Activated CD8-positive, alpha-beta memory T cell treated with anti-CD3 and anti-CD28 coated beads, Interleukin-2, amount 50 U/mL, for 24 hours (primary cell): ENCODE results near the gene DUOX2.
"Not testable (repeated sequence)": the region's sequence is repeated elsewhere in the genome, so short reads cannot be mapped to it uniquely, and the experiment has no call there.

Experiments
- DNase-seq: peaks from one replicate; pipeline ENCODE4 v3.0.0-alpha.2; 2020; ENCODE audit errors: extremely low read depth

DUOX2 gene

DNA sequence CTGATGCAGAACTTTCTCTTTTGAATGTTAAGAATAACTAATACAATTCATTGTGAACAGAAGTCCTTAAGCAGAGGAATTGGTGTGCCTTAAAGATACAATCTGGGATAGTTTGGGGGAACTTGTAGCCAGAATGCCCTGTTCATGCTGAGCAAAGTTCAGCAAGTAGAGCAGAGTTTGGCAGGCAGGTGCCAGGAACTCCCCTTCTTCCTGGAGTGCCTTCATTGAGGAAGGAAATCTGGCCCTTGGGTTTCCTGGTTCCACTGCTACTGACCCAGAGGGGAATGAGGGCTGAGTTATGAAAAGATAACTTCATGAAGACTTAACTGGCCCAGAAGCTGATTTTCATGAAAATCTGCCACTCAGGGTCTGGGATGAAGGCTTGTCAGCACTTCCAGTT lies 40.4 kb downstream of the DUOX2 start:
- not testable (repeated sequence) for DNase-seq

DNA sequence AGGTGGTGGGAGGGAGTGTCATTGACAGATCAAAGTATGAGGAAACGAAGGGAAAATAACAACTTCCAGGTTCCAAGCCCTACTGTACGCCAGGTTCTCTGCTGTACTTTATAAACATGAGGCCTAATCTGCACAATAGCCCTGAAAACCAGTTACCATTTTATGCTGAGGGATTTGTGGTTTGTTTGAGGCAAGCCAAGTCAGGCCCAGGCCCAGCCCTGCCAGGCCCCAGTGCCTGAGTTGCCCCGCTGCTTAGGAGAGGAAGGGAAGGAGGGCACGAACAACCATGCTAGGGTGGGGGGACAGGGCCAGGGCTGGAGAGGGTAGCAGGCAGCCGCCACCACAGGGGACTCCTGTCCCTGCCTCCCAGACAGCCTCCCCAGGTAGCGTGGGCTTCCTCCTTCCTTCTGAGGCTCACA lies 44.0 kb downstream of the DUOX2 start:
- DNase-seq, result not testable (repeated sequence)

DNA sequence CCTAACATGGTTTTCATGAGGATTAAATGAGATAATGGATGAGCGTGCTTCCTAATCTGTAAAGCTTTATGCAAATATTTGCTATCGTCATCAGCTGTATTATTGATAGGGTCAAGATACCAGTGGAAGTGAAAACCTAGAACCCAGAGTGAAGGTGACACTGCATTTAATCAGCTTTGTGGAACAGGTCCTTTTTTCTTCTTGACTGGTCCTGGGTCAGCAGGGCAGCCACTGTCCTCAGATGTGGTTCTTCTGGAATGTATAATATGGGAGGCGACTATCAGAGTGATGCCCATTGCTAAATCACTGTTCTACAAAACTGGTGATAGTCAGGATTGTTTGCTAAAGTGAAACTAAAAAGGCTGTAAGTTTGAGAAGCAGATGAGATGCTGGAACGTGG lies 49.6 kb downstream of the DUOX2 start:
- DNase-seq, result no peak

DNA sequence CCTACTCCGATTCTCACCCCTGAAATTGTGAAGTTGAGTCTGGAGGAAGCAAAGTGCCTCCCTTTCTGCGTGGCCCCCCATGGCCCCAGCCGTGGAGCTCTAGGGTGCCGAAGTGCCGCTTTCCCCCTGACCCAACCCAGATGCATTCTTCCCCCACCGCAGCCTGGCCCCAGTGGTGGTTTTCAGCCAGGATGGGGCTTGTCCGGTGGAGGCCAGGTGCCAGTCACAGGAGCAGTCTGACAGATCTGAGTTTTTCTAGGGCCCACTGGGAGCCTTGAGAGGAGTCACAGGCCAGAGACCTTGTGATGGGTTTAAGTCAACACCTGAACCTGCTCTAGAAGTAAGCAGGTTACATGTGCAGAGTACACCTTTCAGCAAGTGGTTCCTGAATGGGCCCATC lies 51.7 kb downstream of the DUOX2 start:
- DNase-seq, result not testable (repeated sequence)

DNA sequence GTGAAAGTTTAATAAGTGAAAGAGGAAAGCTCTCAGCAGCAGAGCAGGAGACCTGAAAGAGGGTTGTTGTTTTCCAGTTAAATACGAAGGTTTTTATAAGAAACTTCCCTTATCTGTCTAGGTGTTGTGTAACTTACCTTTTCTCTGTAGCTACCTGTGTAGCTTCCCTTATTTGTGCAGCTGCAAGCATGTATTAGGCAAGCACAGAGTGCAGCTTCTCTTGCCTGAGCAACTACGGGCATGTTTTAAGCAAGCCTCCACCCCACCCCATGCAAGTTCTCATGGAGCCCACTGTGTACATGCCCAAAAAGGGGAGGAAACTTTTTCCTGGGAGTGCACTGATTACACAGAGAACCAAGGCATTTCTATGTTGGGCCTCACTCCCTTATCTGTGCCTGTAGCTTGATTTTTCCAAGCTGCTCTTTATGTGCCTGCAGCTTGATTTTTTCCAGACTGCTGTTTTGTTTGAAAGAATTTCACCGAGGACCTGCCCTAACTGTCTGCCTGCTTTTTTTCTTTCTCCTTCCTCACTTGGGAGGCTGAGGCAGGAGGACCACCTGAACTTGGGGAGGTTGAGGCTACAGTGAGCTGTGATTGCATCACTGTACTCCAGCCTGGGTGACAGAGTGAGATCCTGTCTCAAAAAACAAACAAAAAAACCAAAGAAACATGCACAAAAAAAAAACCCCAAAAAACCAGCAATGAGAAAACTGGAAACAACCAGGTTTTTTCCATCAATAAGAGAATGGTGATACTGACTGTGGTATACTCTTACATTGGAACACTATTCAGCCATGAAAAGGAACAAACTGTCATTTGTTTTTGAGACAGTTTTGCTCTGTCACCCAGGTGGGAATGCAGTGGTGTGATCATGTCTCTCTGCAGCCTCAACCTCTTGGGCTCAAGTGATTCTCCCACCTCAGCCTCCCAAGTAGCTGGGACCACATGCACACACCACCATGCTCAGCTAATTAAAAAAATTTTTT lies 55.0 kb downstream of the DUOX2 start:
- DNase-seq, result not testable (repeated sequence)

DNA sequence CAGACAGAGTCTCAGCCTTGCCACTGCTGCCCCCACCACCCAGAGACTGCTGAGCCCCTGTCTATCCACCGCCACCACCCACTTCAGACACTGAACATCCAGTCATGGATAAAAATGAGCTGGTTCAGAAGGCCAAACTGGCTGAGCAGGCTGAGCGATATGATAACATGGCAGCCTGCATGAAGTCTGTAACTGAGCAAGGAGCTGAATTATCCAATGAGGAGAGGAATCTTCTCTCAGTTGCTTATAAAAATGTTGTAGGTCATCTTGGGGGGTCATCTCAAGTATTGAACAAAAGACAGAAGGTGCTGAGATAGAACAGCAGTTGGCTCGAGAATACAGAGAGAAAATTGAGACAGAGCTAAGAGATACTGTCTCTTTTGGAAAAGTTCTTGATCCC lies 61.3 kb downstream of the DUOX2 start:
- not testable (repeated sequence) for DNase-seq

DNA sequence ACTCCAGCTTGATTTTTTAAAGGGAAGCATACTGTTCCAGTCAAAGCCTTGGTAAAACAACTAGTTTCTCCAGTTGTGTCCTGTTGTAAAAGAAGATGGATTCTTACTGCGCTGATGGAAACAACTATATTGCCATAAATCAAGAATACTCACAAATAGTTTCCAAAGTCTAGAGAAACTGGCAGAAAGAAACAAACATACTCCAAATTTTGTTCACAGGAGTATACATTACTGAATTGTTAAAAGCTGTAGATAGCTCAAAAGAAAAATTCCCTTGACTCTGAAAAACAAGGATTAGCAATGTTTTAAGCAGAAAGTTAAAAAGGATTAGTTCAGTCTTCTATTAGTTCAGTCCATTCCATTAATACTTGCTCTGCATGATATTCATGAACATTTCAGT lies 63.4 kb downstream of the DUOX2 start:
- DNase-seq, result no peak

DNA sequence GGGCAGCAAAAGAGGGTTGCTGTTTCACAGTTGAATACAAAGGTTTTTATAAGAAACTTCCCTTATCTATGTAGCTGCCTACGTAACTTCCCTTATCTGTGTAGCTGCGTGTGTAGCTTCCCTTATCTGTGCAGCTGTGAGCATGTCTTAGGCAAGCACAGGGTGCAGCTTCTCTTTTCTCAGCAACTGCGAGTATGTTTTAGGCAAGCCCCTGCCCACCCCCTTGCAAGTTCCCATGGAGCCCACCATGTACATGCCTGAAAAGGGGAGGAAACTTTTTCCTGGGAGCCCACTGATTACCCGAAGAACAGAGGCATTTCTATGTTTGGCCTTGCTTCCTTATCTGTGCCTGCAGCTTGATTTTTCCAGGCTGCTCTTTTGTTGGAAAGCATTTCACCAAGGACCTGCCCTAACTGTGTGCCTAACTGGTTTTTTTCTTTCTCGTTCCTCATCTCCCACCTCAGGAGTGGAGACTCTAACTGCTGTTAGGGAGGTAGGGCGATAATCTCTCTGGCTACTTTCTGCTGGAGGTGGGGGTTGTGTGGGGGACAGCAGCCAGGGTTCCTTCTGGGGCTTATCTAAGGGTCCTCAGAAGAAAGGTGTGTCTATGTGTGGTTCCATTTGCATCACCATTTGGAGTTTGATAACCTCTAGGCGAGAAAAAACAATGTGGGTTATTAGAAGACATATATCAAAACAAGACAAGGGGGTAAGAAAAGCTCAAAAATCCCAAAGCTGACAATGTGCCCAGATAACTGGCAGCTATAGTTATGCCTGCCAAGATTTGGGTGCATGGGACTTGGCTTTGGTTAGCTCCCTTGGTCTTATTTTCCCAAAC lies 65.0 kb downstream of the DUOX2 start:
- DNase-seq, result no peak

DNA sequence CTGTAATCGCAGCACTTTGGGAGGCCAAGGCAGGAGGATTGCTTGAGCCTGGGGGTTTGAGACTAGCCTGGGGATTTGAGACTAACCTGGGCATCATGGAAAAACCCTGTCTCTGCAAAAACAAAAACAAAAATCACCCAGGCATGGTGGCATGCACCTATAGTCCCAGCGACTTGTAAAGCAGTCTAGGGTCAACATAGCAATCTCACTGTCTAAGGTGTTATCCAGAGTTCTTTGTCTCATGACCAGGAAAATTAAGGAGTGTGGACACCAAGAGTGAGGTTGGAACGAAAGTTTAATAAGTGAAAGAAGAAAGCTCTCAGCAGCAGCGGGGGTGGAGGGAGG lies 65.6 kb downstream of the DUOX2 start:
- not testable (repeated sequence) for DNase-seq

DNA sequence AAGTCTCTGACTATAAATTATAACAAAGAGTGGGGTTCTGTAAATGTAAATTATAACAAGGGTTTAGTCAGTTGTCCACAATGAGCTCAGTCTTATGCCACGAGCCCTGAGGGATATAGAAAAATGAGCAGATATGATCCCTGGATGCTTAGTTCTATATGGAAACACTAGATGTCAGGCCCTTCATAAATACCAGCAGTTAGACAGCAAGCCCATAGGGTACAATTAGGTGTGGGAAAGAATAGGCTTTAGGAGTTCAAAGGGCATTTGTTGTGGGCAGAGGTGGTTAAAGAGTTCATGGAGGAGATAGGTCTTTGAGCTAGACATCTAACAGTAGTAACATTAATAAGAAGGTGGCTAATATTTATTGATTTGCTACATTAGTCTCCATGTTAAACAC lies 69.7 kb downstream of the DUOX2 start:
- not testable (repeated sequence) for DNase-seq

DNA sequence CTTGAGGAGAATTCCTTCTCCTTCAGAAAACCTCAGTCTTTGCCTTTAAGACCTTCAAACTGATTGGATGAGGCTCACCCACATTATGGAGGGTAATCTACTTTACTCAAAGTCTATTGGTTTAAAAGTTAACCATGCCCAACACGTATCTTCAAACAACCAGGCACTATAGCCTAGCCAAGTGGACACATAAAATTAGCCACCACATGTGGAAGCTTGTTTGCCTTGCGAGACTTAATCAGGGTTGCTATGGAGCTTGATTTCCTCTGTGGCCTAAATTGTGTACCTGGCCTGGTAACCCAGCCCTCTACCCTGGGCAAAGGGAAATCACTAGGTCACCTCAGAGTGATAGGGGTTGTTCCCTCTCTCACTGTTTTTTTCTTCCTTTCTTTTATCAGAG lies 71.1 kb downstream of the DUOX2 start:
- not testable (repeated sequence) for DNase-seq
